Measurements from ENCODE around the gene PALM. TPM values are rescaled to one million over a fixed set of nuclear protein-coding genes. Genes with fewer than 3 reads are reported as not detected.
"Not testable (repeated sequence)": the region's sequence is repeated elsewhere in the genome, so short reads cannot be mapped to it uniquely, and the experiment has no call there.

PALM gene
- total RNA-seq, 1 experiment from 2014 or later = 49.6 TPM

DNA sequence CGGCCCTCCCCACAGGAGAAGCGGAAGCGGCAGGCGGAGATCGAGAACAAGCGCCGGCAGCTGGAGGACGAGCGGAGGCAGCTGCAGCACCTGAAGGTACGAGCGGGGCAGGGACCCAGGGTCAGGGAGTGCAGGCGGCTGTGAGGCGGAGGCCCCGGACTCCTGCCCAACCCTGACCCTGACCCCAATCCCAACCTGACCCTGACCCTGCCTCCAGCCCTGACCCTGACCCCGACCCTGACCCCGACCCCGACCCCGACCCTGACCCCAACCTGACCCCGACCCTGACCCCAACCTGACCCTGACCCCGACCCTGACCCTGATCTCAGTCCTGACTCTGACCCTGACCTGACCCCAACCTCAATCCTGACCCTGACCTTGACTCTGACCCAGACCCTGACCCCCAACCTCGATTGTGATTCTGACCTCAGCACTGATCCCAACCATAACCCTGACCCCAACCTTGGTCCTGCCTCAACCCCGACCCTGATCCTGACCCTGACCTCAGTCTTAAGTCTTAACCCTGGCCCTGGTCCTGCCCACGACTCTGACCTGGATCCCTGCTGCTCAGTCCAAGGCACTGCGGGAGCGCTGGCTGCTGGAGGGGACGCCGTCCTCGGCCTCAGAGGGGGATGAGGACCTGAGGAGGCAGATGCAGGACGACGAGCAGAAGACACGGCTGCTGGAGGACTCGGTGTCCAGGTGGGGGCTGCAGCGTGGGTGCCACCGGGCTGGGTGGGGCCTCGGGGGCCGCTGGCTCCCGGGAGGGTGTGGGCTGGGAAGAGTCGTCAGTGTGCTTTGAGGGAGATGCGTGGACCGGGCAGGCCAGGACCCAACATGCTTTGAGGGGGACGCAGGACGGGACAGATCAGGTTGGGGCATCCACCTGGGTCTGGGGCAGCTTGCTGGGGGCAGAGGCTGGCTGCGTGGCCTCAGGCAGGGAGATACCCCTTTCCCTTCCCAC, 18.5 kb downstream of the PALM start:
- in situ Hi-C loops (cut with HindIII; ENCODE audit: low sequenced_read_pairs) = no loop called here
- DNase-seq (ENCODE audit: low spot score) = no peak

GRCh38 chr19:728011-728410, 19.3 kb downstream of the PALM start:
- in situ Hi-C loops (cut with HindIII; ENCODE audit: low sequenced_read_pairs) = no loop called here
- no peak for DNase-seq (ENCODE audit: low spot score)

DNA sequence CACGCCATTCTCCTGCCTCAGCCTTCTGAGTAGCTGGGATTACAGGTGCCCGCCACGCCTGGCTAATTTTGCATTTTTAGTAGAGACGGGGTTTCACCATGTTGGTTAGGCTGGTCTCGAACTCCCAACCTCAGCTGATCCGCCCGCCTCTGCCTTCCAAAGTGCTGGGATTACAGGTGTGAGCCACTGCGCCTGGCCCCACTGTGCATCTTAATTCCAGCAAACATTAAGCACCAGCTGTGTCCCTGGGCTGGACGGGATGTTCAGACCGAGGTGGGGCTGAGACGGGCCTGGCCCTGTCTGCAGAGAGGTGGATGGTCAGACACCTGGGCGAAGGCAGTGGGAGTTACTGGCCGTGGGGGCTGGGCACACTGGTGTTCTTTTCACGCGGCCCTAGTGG, 20.8 kb downstream of the PALM start:
- in situ Hi-C loops (cut with HindIII; ENCODE audit: low sequenced_read_pairs); DNase-seq (ENCODE audit: low spot score): not testable (repeated sequence)

DNA sequence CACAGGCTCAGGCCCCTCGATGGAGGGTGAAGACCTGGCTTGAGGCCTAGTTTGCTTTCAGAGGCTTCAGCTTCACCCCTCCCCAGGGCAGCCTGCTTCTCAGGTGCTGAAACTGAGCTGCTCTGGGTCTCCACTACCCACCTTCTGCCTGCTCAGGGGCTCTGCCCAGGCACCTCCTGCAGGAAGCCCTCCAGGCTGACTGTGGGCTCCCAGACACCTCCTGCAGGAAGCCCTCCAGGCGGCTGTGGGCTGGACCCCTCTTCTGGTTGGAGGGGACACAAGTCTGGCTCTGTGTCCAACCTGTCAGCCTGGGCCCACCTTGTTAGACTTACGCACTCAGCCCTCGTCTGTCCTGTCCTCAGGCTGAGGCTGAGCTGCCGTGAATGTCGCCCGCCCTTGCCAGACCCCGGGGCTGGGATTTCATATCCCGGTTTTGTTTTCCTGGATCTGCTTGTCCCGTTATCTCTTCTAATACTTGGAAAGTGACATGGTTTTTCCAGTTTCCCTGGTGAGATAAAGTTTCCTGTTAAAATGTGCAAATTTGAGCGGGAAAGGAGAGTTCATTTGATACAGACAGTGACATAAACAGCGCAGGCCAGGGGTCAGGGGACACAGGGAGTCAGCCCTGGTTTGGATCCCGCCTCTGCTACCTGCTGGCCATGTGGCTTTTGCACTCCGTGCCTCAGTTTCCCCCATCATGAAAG, 21.4 kb downstream of the PALM start:
- DNase-seq (ENCODE audit: low spot score) = no peak
- in situ Hi-C loops (cut with HindIII; ENCODE audit: low sequenced_read_pairs) = no loop called here

- in situ Hi-C loops (cut with HindIII; ENCODE audit: low sequenced_read_pairs) = no loop called here
- DNase-seq (ENCODE audit: low spot score) = no peak
Measured at GRCh38 chr19:731000-731399, 22.3 kb downstream of the PALM start.

GRCh38 chr19:732148-733069, 23.7 kb downstream of the PALM start:
- DNase-seq (ENCODE audit: low spot score) = no peak
- in situ Hi-C loops (cut with HindIII; ENCODE audit: low sequenced_read_pairs) = no loop called here

DNA sequence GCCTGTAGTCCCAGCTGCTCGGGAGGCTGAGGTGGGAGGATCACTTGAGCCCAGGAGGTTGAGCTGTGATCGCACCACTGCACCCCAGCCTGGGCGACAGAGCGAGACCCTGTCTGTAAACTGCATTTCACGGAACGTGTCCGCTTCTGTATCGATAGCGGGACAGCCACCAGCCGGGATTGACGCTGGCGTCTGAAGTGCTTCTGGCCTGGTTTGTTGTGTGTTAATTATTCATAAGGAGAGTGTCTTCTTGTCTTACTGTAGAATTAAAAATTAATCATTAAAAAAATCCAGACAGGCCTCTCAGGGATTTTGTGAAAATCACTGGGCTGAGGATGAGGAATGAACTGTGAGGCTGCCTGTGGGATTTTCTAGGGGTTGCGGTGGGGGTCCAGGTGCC, 26.0 kb downstream of the PALM start:
- in situ Hi-C loops (cut with HindIII; ENCODE audit: low sequenced_read_pairs) = no loop called here
- DNase-seq (ENCODE audit: low spot score) = no peak

DNA sequence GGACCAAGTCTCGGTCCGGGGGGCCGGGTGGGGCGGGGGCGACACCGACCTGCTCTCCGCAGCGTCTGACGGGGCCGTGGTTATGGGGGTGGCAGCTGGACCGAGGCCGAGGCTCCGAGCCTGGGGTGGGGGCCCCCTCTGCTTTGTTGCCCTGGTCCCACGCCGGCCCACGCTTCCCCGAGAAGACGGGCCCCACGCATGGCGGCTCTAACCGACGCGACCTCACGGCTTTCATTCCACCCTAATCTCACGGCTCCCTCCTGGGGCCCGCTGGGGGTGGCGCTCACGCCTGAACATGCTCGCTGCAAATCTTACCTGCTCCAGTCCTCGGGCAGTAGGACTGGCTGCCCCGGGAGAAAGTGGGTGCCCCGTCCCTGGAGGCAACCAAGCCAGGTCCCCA, 27.4 kb downstream of the PALM start:
- in situ Hi-C loops (cut with HindIII; ENCODE audit: low sequenced_read_pairs) = no loop called here
- no peak for DNase-seq (ENCODE audit: low spot score)

GRCh38 chr19:737591-738093, 28.9 kb downstream of the PALM start:
- in situ Hi-C loops (cut with HindIII; ENCODE audit: low sequenced_read_pairs) = no loop called here
- peak; percentile 22 for DNase-seq (ENCODE audit: low spot score)

DNA sequence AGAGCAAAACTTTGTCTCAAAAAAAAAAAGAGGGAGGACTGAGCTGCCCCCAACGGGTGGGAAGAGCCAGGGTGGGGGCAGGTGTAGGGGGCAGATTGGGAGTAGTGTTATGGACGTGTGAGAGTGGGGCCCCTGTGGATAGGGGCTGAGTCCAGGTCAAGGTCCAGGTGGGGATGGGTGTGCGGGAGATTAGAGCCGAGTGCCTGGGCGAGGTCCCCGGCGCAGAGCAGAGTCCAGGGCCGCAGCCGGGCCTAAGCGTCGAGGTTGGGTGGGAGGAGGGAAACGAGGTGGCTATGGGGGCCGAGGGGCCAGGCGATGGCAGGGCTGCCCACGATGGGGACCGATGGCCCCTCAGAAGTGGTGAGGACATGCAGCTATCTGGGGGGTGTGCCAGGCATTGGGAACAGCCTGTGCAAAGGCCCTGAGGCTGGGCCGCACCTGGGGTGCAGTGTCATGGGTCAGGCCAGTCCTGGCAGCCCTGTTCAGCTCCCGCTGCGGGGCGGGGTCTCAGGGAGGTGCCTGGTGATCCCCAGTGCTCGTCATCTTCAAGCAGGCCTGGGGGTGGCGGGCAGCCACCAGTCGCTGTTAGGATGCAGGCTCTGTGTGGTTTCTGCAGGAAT, 29.9 kb downstream of the PALM start:
- in situ Hi-C loops (cut with HindIII; ENCODE audit: low sequenced_read_pairs) = no loop called here
- no peak for DNase-seq (ENCODE audit: low spot score)

DNA sequence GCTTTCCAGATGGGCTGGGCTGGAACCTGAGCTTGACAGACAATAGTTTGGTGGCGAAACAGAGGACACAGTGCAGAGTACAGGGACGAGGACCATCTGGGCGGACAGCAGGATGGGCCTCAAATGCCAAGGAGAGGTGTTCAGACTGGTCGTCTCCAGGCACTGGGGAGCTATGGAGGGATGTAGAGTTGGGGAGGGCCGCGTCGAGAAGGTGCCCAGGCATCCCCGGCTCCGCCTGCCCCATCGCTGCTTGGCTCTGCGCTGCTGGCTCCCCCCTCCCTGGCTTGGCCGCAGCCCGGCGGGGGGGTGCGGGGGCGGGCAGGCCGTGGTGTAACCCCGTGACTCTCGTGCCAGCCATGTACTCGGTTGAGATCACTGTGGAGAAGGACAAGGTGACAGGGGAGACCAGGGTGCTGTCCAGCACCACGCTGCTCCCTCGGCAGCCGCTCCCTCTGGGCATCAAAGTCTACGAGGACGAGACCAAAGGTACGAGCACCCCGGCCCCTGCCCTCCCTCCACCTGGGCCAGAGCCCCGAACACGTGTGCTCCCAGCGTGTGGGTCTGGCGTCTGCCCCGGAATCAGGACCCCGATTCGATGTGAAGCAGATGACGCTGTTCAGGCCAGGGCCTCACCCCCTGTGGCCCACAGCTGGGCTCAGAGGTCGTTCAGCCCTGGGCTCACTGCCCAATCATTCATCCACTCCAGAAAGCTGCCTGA, 31.4 kb downstream of the PALM start:
- DNase-seq (ENCODE audit: low spot score) = peak; percentile 37
- in situ Hi-C loops (cut with HindIII; ENCODE audit: low sequenced_read_pairs) = no loop called here

DNA sequence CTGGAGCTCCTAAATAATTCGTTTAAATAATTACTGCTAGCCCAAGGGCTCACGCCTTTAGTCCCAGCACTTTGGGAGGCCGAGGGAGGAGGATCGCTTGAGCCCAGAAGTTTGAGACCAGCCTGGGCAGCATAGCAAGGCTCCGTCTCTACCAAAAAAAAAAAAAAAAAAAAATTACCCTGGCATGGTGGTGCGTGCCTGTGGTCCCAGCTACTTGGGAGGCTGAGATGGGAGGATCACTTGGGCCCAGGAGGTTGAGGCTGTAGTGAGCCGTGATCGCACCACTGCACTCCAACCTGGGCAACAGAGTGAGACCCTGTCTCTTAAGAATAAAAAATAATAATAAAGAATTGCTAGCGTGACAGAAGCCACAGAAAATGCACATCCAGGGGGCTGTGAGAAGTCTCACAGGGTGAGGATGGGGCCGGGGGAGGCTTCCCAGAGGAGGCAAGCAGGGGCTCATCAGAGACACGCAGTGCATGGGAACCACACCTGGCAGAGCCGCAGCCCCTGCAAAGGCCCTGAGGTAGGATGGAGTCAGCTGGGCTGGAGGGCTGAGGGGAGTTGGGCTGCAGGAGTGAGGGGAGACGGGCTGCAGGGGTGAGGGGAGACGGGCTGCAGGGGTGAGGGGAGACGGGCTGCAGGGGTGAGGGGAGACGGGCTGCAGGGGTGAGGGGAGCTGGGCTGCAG, 32.2 kb downstream of the PALM start:
- in situ Hi-C loops (cut with HindIII; ENCODE audit: low sequenced_read_pairs); DNase-seq (ENCODE audit: low spot score): not testable (repeated sequence)

GRCh38 chr19:741506-742131, 32.9 kb downstream of the PALM start:
- DNase-seq (ENCODE audit: low spot score) = peak; percentile 18
- in situ Hi-C loops (cut with HindIII; ENCODE audit: low sequenced_read_pairs) = no loop called here

- DNase-seq (ENCODE audit: low spot score) = no peak
- in situ Hi-C loops (cut with HindIII; ENCODE audit: low sequenced_read_pairs) = no loop called here
Measured at GRCh38 chr19:742540-743075, 33.9 kb downstream of the PALM start.

DNA sequence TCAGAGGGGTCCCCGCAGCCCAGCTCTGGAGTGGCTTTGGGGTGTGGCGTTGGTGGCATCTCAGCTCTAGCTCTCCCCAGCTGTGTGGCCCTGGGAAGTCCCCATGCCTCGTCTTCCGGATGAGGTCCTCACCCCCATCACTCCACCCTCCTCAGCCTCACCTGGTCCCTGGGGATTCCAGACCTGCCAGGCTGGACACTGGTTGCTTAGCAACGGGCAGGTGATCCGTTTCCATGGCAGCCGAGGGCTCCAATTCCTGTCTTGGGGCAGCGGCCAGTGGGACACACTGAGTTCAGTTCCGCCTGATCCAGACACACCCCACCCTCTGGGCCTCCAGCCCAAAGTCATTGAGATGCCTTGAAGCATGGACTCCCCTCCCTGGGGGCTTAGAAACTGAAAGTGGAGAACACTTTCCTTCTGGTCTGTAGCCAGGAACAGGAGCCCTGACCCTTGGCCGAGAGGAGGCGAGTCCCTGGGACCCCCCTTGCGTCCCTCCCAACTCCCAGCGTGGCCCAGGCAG, 34.5 kb downstream of the PALM start:
- DNase-seq (ENCODE audit: low spot score) = no peak
- in situ Hi-C loops (cut with HindIII; ENCODE audit: low sequenced_read_pairs) = no loop called here

- in situ Hi-C loops (cut with HindIII; ENCODE audit: low sequenced_read_pairs) = not testable (repeated sequence)
Measured at GRCh38 chr19:745138-745537, 36.4 kb downstream of the PALM start.

More at GRCh38 chr19:745138-745537, 36.4 kb downstream of the PALM start:
- DNase-seq (ENCODE audit: low spot score) = not testable (repeated sequence)

All from G401 (cell line).